GM19452 (cell line): Measurements from ENCODE around the gene HACD4.
"Not testable (repeated sequence)": the region's sequence is repeated elsewhere in the genome, so short reads cannot be mapped to it uniquely, and the experiment has no call there.

Experiments used
- ATAC-seq: cut with Tn5 transposase; IDR thresholded peaks from one replicate; pipeline ENCODE4 v1.9.1; 2021; ENCODE audit not compliant: unreplicated experiment

HACD4 gene

DNA sequence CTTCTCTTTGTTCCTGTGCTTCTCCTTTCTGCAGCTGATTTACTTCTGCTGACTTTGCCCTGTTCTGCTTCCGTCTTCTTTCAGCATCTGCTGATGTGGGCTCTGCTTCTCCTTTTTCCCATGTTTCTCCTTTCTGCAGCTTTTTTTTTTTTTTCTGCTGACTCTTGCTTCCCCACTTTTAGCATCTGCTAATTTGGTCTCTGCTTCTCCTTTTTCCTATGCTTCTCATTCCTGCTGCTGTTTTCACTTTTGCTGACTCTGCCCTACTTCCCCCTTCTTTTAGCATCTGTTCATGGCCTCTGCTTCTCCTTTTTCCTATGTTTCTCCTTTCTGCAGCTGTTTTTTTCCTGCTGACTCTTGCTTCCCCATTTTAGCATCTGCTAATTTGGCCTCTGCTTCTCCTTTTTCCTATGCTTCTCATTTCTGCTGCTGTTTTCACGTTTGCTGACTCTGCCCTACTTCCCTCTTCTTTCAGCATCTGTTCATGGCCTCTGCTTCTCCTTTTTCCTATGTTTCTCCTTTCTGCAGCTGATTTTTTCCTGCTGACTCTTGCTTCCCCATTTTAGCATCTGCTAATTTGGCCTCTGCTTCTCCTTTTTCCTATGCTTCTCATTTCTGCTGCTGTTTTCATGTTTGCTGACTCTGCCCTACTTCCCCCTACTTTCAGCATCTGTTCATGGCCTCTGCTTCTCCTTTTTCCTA is 58.0 kb downstream of the HACD4 start:
- ATAC-seq = not testable (repeated sequence)

DNA sequence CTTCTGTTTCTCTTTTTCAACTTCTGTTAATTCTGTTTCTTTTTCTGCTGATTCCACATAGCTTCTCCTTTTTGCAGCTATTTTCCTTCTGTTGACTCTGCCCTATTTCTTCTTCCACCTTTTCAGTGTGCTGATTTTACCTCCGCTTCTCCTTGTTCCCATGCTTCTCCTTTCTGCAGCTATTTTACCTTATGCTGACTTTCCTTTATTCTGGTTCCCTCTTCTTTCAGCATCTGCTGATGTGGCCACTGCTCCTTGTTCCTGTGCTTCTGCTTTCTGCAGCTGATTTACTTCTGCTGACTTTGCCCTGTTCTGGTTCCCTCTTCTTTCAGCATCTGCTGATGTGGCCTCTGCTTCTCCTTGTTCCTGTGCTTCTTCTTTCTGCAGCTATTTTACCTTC is 58.8 kb downstream of the HACD4 start:
- no peak for ATAC-seq

DNA sequence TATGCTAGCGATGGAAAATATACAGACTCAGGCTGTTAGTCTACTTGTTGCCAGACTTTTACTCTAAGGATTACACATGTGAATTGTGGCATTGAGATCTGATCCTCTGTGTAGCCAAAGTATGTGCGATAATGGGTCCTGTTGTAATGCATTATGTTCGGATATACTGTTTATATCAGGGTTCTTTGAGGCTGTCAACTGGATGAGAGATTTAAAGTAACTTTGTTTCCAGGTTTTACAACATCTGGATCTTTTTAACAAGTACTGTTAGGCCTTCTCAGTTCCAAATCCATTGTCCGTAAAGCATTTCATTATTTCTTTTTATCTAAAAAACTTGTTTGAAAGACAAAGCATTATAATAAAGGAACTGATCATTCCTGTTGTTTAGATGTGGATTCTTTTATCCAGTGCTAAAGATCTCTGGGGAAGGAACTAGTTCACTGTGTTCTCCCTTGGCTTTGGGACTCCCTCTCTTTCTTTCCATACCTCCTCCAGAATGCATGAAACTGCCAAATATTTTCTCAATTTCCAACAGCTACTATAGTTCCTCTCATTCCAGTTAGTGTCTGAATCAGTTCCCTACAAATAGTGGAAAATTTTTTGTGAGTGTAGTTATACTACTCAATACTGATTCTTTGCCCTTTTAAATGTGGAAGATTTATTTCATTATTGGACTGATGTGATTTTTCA is 68.8 kb downstream of the HACD4 start:
- ATAC-seq = no peak

DNA sequence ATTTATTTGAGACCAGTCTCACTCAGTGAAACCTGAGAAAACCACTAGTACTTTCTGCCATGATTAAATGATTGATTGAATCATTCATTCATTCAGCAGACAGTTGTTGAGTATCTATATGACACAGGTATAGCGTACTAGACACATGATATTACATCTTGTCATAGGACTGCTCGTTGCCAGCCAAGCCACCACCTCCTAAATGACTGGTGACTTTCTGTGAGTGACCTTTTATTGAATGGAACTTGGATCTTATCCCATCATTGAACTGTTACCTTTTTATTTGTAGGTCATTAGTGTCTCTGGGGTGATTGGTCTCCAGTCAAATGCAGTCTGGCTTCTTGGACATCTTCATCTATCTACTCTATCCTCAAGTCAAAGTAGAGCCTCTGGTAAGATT is 80.7 kb downstream of the HACD4 start:
- no peak for ATAC-seq
